Parathyroid adenoma (tissue), 2 donors: ENCODE results near the gene TPT1.

ENCODE experiments used
- H2AFZ ChIP-seq: fragments of 300-600 bp; sonication (generic); one replicate; pipeline ENCODE4 v1.7.0; 2017; ENCODE audit warnings: antibody characterized with exemption, mild to moderate bottlenecking
- H3K27ac ChIP-seq: fragments of 300-600 bp; sonication (generic); one replicate; pipeline ENCODE4 v1.7.0; 2017
- H3K27me3 ChIP-seq: fragments of 300-600 bp; sonication (generic); one replicate; pipeline ENCODE4 v1.7.0; 2017; ENCODE audit warnings: low read length; ENCODE audit not compliant: control insufficient read depth, insufficient read depth
- H3K36me3 ChIP-seq: fragments of 300-600 bp; sonication (generic); one replicate; pipeline ENCODE4 v1.7.0; 2017; ENCODE audit warnings: low read length; ENCODE audit not compliant: control insufficient read depth, insufficient read depth
- H3K4me1 ChIP-seq: fragments of 300-600 bp; sonication (generic); one replicate; pipeline ENCODE4 v1.7.0; 2017; ENCODE audit warnings: control low read depth
- H3K4me2 ChIP-seq: fragments of 300-600 bp; sonication (generic); one replicate; pipeline ENCODE4 v1.7.0; 2017; ENCODE audit warnings: low read length
- H3K4me3 ChIP-seq: fragments of 300-600 bp; sonication (generic); one replicate; pipeline ENCODE4 v1.7.0; 2017; ENCODE audit warnings: low read depth, low read length
- H3K79me2 ChIP-seq: fragments of 300-600 bp; sonication (generic); one replicate; pipeline ENCODE4 v1.7.0; 2017; ENCODE audit warnings: control low read depth
- H3K9ac ChIP-seq: fragments of 300-600 bp; sonication (generic); one replicate; pipeline ENCODE4 v1.7.0; 2017; ENCODE audit warnings: mild to moderate bottlenecking
- H3K9me3 ChIP-seq: fragments of 300-600 bp; sonication (generic); one replicate; pipeline ENCODE4 v1.7.0; 2017; ENCODE audit warnings: low read length; ENCODE audit not compliant: control insufficient read depth
- TF ChIP-seq, protein P1 (sequence below): fragments of 300-600 bp; sonication (generic); IDR thresholded peaks from one replicate; pipeline ENCODE4 v1.7.0; 2017; ENCODE audit warnings: antibody characterized with exemption, mild to moderate bottlenecking
- donor health status: primary hyperparathyroidism.

The TPT1 gene

DNA sequence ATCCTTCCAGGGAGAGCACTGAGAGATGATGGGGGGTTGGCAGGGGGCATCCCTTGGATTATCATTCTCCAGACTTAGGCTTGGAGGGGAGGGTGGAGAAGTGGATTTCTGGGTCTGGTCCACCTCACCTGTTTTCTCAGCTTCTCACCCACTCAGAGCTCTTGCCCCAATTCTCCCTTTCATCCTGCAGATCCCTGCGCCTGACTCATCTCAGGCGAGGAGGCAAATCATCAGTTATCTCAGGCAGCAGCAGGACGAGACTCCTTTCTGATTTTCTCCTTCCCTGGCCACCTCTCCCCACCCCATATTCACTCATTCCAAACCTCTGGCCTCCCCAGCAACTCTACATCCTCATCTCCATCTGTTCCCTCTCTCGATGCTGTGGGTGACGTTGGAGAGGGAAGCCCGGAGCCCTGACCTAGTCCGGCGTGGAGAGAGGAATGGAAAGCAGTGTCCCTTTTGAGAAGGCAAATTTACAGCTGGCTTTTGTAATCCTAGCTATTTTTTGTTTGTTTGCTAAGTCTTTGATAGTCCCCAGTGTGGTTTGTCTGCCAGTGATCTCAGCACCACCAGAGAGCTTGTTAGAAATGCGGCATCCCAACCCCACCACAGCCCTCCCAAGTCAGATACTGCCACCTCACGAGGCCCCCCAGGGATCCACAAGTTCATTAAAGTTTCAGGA is 24.0 kb upstream of the TPT1 start:
- H3K36me3 ChIP-seq, result no peaks in the 10 kb centered on the region
- H2AFZ ChIP-seq, result no peak overlapping the region
- H3K9me3 ChIP-seq, result no peaks in the 10 kb centered on the region
- no peak overlapping the region for H3K4me3 ChIP-seq
- H3K4me1 ChIP-seq, result no peaks in the 10 kb centered on the region
- H3K4me2 ChIP-seq, result no peak overlapping the region
- no peak overlapping the region for H3K9ac ChIP-seq
- H3K27me3 ChIP-seq, result no peaks in the 10 kb centered on the region
- H3K27ac ChIP-seq, result no peak overlapping the region
- TF ChIP-seq, protein P1, sequence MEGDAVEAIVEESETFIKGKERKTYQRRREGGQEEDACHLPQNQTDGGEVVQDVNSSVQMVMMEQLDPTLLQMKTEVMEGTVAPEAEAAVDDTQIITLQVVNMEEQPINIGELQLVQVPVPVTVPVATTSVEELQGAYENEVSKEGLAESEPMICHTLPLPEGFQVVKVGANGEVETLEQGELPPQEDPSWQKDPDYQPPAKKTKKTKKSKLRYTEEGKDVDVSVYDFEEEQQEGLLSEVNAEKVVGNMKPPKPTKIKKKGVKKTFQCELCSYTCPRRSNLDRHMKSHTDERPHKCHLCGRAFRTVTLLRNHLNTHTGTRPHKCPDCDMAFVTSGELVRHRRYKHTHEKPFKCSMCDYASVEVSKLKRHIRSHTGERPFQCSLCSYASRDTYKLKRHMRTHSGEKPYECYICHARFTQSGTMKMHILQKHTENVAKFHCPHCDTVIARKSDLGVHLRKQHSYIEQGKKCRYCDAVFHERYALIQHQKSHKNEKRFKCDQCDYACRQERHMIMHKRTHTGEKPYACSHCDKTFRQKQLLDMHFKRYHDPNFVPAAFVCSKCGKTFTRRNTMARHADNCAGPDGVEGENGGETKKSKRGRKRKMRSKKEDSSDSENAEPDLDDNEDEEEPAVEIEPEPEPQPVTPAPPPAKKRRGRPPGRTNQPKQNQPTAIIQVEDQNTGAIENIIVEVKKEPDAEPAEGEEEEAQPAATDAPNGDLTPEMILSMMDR, result no peak
- no peaks in the 10 kb centered on the region for H3K79me2 ChIP-seq

DNA sequence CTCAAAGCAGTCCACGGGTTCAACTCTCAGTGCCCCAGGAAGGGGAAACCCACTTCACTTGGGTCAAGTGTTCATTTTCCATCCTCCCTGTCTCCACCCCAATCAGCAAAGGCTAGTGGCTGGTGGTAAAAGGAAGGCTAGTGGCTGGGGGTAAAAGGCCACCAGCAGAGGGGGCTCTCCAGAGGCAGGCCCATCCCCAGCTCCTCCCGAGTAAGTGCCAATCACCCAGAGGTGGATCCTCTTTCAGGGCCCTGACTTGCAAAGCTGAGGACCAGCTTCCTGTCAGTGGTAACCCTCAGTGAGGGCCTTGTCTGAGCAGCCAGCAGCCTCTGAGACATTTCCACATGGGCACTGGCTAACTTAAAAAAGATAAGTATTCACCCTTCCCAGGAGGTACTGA is 22.0 kb upstream of the TPT1 start:
- H3K79me2 ChIP-seq, result no peaks in the 10 kb centered on the region
- H3K36me3 ChIP-seq, result no peaks in the 10 kb centered on the region
- no peaks in the 10 kb centered on the region for H3K27me3 ChIP-seq
- TF ChIP-seq, protein P1, result no peak
- H3K4me3 ChIP-seq, result no peak overlapping the region
- H3K4me1 ChIP-seq, result no peaks in the 10 kb centered on the region
- H2AFZ ChIP-seq, result no peak overlapping the region
- H3K4me2 ChIP-seq, result no peak overlapping the region
- H3K9ac ChIP-seq, result no peak overlapping the region
- no peaks in the 10 kb centered on the region for H3K9me3 ChIP-seq
- H3K27ac ChIP-seq, result no peak overlapping the region

DNA sequence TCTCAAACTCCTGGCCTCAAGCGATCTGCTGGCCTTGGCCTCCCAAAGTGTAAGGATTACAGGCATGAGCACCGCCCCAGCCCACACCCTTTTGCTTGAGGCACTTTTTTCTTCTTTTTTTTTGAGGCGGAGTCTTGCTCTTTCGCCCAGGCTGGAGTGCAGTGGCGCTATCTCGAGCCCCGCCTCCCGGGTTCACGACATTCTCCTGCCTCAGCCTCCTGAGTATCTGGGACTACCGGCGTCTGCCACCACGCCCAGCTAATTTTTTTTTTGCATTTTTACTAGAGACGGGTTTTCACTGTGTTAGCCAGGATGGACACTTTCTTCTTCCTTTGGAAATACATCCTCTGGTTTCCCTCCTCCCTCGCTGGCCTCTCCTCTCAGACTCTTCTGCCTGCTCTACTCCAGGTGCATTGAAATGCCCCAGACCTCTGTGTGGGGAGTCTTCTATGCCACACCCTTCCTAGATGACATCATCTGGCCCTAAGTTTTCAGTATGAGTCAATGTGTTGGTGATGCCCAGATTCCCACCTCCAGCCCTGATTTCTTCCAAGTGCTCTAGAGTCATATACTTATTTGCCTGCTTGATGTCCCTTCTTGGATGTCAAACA is 20.7 kb upstream of the TPT1 start:
- Histone ChIP-seq H3K79me2 (no peaks in the 10 kb centered on the region), H3K27ac (no peak overlapping the region), H3K4me2 (no peak overlapping the region), H3K9ac (no peak overlapping the region), H3K4me3 (no peak overlapping the region), H3K4me1 (no peaks in the 10 kb centered on the region), H3K36me3 (no peaks in the 10 kb centered on the region), H3K9me3 (no peaks in the 10 kb centered on the region), H2AFZ (no peak overlapping the region), H3K27me3 (no peaks in the 10 kb centered on the region)
- TF ChIP-seq, protein P1, result no peak

DNA sequence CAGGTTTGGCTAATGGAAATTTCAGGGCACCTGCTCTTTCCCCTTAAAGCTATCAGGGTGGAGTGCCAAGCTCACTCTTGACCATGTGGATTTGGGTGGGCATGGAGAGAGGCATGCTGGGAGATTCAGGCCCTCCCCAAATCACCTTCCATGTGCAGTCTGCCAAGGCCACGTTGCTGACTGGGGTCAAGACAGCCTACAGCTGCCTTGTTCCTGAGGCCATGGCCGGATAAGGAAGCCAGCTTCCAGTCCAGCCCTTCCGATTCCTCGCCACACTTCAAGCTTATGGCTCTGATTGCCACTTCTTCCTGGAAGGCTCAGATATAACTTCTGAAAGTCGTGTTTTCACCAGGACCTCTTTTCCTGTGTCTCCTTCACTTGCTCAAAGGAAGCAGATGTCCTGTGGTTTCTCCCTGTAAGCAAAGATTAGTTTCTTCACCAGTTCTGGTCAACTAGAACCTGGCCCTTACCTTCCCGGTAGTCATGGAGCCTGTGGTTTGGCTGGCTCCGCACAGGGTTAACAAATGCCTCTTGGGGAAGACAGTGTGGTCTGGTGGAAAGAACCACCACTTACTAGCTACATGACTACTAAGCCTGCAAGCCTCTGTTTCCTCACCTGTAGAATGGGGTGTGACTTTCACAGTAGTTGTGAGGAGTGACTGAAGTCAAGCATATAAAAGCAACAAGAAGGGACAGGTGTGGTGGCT is 16.1 kb upstream of the TPT1 start:
- Histone ChIP-seq H3K36me3 (no peaks in the 10 kb centered on the region), H3K4me3 (no peak overlapping the region), H3K27me3 (no peaks in the 10 kb centered on the region), H3K9ac (no peak overlapping the region), H3K79me2 (no peaks in the 10 kb centered on the region), H3K27ac (no peak overlapping the region), H3K4me1 (no peaks in the 10 kb centered on the region), H3K9me3 (no peaks in the 10 kb centered on the region), H2AFZ (no peak overlapping the region), H3K4me2 (no peak overlapping the region)
- TF ChIP-seq, protein P1, result no peak
